NCI-H146 treated with DMSO at 0.1 percent for 48 hours (cell line): ENCODE measurements around the gene EYS.
"Not testable (repeated sequence)": the region's sequence is repeated elsewhere in the genome, so short reads cannot be mapped to it uniquely, and the experiment has no call there.

ENCODE experiments used
- DNase-seq: peaks from one replicate; lab custom pipeline; 2025; ENCODE audit not compliant: unreplicated experiment; lab: John Stamatoyannopoulos, UW

Gene EYS

GRCh38 chr6:65637289-65638046 is 69.6 kb downstream of the EYS start:
- DNase-seq, result no peak

GRCh38 chr6:65633501-65633900 is 73.5 kb downstream of the EYS start:
- DNase-seq, result no peak

- no peak for DNase-seq
Observed at GRCh38 chr6:65631711-65632110, 75.3 kb downstream of the EYS start.

DNA sequence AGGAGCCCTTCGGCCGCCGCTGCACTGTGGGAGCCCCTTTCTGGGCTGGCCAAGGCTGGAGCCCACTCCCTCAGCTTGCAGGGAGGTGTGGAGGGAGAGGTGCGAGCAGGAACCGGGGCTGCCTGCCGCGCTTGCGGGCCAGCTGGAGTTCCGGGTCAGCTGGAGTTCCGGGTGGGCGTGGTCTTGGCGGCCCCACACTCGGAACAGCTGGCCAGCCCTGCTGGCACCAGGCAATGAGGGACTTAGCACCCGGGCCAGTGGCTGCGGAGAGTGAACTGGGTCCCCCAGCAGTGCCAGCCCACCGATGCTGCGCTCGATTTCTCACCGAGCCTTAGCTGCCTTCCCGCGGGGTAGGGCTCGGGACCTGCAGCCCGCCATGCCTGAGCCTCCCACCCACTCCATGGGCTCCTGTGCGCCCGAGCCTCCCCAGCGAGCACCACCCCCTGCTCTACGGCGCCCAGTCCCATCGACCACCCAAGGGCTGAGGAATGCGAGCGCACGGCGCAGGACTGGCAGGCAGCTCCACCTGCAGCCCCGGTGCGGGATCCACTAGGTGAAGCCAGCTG is 79.5 kb downstream of the EYS start:
- not testable (repeated sequence) for DNase-seq

- DNase-seq, result no peak
Observed at GRCh38 chr6:65627015-65627414, 80.0 kb downstream of the EYS start.

GRCh38 chr6:65623566-65623965 is 83.5 kb downstream of the EYS start:
- no peak for DNase-seq

DNA sequence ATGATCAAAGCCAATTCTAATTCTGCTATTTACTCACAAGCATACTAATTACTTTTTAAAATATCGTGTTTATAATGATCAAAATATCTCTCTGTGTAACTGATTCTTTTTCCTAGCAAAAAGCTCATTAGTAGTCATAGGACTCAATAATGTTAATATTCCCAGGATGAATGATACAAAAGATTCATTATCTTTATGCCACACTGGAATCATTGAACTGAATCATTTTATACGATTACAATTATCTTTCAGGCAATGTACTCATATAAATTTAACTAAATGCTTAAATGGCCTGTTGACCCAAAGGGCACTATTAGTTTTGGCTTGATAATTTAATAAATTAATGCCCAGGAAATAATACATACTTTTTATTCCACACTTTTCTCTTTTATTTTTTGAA is 96.3 kb downstream of the EYS start:
- DNase-seq, result no peak

GRCh38 chr6:65595540-65595939 is 111.5 kb downstream of the EYS start:
- DNase-seq, result no peak

GRCh38 chr6:65570340-65570739 is 136.7 kb downstream of the EYS start:
- no peak for DNase-seq

GRCh38 chr6:65569505-65569904 is 137.5 kb downstream of the EYS start:
- DNase-seq, result no peak

DNA sequence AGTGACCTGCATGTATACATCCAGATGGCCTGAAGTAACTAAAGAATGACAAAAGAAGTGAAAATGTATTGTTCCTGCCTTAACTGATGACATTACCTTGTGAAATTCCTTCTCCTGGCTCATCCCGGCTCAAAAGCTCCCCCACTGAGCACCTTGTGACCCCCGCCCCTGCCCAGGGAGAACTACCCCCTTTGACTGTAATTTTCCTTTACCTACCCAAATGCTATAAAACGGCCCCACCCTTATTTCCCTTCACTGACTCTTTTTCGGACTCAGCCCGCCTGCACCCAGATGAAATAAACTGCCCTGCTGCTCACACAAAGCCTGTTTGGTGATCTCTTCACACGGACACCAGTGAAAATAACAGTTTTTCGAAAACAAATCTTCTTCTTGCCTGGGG is 138.0 kb downstream of the EYS start:
- DNase-seq, result not testable (repeated sequence)

DNA sequence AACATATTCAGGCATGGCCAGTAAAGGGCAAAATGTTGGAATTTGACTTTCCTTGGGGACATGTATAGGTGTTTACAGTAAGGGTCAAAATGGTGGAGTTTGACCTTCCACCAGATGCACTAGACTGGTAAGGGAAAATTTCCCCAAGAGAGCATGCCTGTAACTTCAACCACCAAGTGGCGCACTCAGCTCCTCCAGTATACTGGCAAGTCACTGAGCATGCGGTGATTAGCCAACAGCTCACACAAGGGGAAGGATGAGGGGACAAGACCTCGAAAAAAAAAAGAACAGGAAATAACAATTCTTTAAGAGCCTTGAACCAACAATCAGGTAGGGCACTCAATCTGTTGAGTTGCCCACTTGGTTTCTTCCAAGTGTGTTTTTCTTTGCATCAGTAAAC is 140.9 kb downstream of the EYS start:
- DNase-seq, result no peak

GRCh38 chr6:65558071-65558470 is 149.0 kb downstream of the EYS start:
- no peak for DNase-seq

GRCh38 chr6:65557224-65557623 is 149.8 kb downstream of the EYS start:
- no peak for DNase-seq

DNA sequence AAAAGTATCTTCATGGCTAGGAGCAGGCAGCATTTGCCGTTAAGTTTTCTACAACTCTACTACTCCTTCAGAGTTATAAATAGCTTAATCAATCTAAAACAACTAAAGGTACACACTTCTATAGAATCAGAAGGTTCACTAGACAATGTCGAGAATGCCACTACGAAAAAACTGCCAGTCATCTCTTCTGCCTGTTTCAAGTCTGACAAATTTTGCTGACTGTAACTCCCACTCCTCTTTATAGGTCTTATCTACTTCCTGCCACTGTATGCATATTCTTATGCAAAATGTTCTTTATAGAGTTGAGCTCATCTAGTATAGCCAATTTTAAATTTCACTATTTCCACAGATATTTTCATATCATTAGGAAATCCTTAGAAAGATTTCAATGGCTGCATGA is 160.1 kb downstream of the EYS start:
- DNase-seq, result no peak

DNA sequence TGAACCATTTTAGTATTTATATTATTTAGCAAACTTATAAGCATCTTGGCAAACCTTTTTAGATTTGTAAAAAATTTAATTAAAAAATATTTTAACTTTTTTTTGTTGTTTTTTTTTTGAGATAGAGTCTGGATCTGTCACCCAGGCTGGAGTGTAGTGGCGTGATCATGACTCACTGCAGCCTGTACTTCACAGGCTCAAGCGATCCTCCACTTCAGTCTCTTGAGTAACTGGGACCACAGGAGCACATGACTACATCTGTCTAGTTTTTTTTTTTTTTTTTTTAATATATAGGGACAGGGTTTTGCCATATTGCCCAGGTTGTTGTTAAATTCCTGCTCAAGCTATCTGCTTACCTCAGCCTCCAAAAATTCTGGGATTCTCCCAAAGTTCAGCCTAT is 161.1 kb downstream of the EYS start:
- DNase-seq, result no peak

DNA sequence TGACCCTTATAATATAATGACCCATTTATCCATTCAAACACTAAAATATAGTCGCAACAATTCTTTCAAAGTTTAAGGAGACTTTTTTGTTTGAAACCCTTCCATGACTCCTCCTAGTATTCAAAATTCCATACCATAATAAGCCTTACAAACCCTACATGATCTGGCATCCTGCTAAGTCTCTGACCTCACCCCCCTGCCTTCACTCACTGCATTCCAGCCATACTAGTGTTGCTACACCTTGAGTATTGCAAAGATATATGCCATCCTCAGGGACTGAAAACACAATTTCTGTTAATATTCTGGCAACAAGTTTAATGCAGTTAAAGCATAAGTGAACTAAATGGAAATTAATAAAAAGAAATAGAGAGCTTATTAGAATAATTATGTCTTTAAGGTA is 168.4 kb downstream of the EYS start:
- DNase-seq, result no peak

- DNase-seq, result no peak
Observed at GRCh38 chr6:65537600-65537999, 169.4 kb downstream of the EYS start.

- DNase-seq, result no peak
Observed at GRCh38 chr6:65531533-65531932, 175.5 kb downstream of the EYS start.

GRCh38 chr6:65524232-65524631 is 182.8 kb downstream of the EYS start:
- no peak for DNase-seq

DNA sequence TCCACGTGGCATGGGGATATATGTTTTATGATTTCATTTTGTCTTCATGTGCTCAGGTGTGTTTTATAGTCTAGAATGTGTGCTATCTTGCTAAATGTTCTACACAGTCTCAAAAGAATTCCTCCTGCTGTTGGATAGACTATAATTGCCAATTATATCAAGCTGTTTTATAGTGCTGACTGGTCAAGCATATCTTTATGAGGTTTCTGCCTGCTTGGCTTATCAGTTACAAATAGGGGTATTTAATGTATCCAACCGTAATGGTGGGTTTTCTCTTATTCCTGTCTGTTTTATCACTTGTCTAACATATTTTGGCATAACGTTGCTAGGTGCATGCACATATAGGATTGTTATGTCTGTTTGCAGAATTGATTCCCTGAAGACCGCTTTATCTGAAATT is 201.3 kb downstream of the EYS start:
- peak; percentile 78 for DNase-seq

DNA sequence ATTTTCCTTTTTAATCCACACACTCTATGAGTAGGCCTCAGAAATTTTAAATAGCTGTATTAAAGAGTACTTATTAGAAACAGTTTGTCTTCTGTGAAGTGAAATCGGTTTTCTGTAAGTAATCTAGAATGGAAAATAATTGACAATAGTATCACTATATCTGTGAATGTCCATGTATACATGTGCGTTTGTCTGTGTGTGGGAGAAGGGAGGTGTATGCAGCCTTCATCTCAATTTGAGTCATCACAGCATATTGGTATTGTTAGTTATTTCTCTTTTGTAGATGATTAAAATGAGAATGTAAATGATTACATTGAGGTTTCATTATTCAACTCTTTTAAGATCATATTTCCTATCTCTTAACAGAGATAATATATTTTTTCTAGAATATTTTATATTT is 206.0 kb downstream of the EYS start:
- no peak for DNase-seq

- not testable (repeated sequence) for DNase-seq
Observed at GRCh38 chr6:65483652-65484051, 223.4 kb downstream of the EYS start.
